GM19023 (cell line): ENCODE data around the gene GNA15.
"Not testable (repeated sequence)": the region's sequence is repeated elsewhere in the genome, so short reads cannot be mapped to it uniquely, and the experiment has no call there.

Experiments
- ATAC-seq: cut with Tn5 transposase; IDR thresholded peaks from one replicate; pipeline ENCODE4 v1.9.1; 2021; ENCODE audit warnings: mild to moderate bottlenecking, moderate library complexity; ENCODE audit not compliant: unreplicated experiment

GNA15 gene

GRCh38 chr19:3146677-3147100 lies 10.9 kb downstream of the GNA15 start:
- no peak for ATAC-seq

DNA sequence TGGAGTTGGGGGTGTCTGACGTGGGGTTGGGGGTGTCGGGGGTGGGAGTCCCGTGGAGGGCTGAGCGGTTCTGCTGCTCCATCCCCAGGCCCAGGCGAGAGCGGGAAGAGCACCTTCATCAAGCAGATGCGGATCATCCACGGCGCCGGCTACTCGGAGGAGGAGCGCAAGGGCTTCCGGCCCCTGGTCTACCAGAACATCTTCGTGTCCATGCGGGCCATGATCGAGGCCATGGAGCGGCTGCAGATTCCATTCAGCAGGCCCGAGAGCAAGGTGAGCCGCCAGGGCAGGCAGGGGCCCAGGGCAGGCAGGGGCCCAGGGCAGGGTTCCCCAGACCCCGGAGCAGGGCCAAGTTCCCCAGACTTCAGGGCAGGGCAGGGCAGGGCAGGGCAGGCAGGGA lies 12.7 kb downstream of the GNA15 start:
- no peak for ATAC-seq

GRCh38 chr19:3149089-3149488 lies 13.3 kb downstream of the GNA15 start:
- no peak for ATAC-seq

- ATAC-seq, result no peak
Observed at GRCh38 chr19:3149526-3150505, 14.0 kb downstream of the GNA15 start.

GRCh38 chr19:3150739-3151329 lies 15.0 kb downstream of the GNA15 start:
- no peak for ATAC-seq

GRCh38 chr19:3151563-3152418 lies 16.0 kb downstream of the GNA15 start:
- ATAC-seq, result no peak

DNA sequence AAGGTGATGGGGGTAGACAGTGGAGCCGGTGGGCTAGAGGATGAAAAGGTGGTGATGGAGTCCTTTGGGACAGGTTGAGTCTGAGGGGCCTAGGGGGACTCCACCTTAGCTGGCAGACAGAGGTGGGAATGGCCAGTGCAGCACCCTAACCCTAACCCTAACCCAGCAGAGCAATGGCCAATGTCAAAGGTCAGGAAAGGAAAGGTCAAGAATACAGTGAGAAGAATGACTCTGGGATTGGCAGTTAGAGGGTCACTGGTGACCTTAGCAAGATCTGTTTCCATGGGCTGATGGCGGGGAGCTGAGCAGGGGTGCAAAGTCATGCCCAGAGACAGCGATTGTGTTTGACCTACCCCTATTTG lies 16.6 kb downstream of the GNA15 start:
- ATAC-seq, result no peak

- ATAC-seq, result no peak
Observed at GRCh38 chr19:3153286-3154230, 17.7 kb downstream of the GNA15 start.

DNA sequence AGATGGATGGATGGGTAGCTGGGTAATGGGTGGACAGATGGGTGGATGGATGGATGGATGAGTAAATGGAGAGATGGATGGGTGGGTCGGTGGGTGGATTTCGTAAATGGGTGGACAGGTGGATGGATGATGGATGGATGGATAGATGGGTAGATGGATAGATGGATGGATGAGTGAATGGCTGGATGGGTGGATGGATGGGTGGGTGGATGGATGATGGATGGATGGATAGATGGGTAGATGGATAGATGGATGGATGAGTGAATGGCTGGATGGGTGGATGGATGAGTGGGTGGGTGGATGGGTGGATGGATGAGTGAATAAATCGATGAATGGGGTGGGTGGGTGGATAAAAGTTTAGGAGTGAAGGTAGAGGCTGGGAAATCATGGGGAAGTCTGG lies 18.6 kb downstream of the GNA15 start:
- not testable (repeated sequence) for ATAC-seq

DNA sequence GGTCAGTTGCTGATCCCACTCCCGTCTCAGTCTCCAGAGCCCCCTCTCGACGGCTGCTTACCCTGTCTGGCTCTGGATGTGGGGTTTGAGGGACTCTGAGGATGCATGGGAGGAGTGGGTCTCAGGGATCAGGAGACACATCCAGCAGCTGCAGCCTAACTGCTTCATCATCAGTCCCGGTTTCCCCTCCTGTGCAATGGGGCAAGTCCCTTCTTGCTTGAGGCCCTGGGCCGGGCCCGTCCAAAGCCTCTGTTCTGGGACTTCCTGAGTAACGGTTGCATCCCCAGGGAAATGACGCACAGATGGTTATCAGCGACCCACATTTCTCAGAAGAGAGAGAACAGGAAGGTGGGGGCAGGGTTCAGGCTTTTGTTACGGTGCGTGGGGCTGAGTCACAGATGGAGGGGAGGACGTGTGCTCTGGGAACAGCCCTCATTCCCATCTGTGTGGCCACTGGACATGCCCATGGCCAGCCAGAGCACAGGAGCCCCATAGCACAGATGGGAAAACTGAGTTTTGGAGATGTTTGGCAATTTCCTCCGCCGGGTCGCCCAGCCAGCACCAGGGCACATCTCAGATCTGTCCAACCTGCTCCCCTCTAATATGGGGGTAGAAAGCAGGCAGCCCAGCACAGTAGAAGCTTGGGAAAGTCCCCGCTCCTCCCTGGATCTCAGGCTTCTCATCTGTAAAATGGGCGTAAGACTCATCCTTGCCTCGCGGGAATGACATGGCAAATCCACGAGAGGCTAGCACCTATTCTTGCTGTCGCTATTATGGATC lies 19.3 kb downstream of the GNA15 start:
- peak; percentile 74 for ATAC-seq

DNA sequence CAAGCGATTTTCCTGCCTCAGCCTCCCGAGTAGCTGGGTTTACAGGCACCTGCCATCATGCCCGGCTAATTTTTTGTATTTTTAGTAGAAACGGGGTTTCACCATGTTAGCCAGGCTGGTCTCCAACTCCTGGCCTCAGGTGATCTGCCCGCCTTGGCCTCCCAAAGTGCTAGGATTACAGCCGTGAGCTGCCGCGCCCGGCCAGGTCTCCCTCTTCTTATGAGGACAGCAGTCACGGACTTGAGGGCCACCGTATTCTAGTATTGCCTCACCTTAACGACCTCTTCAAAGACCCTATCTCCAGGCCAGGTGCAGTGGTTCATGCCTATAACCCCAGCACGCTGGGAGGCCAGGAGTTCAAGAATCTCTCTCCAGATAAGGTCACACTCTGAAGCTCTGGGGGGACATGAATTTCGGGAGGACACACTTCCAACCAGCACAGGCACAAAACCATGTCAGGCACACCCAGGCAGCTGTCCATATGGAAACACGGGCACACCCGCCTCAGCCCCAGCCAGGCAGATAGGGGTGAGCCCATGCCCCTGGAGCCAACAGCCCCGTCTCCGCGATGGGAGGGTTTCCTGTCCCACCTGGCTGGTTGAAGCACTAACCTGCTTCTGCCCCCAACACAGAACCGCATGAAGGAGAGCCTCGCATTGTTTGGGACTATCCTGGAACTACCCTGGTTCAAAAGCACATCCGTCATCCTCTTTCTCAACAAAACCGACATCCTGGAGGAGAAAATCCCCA lies 21.4 kb downstream of the GNA15 start:
- ATAC-seq, result no peak

DNA sequence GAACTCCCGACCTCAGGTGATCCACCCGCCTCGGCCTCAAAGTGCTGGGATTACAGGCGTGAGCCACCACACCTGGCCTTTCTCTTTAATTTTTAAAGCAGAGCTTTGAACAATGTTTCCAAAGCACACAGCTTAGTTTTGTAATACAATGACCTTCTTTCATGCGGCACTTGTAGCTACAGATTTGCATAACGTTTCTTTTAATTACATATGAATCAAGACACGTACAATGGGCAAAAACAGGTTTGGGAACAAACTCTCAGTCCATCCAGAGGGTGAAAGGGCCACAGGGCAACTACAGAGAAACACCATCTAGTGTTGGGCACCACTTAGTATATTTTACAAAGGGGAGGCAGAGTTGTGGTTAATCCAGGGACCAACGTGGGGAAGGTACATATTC lies 23.7 kb downstream of the GNA15 start:
- no peak for ATAC-seq

DNA sequence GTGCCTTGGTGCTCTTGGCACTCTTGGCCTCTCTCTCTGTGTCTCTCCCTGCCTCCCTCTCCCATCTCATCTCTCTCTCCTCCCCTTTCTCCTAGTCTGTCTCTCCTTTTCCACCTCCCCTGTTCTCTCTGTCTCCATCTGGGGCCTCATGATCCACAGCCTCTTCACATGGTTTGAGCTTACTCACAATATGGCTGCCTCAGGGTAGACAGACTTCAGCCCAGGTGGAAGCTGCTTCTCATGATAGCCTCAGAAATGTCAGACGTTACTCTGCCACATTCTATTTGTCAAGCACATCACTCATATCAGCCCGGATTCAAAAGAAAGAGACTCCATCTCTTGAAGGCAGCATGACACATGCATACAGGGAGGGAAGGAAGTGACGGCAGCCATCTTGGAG lies 24.4 kb downstream of the GNA15 start:
- ATAC-seq, result no peak

DNA sequence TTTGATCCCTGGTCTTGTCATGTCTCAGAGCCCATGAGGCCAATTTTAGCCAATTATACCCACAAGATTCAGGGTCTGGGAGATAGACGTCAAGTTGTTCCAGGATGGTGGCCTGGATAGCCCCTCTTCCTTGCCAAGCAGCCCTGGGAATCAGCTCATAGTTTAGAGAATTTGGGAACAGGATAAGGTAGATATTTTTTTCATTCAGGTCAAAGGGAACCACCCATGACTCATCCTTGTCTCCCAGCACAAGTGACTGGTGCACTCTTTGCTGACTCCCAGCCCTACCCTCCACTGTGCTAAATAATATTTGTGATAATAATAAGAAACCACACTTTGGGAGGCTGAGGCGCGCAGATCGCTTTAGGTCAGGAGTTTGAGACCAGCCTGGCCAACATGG lies 25.6 kb downstream of the GNA15 start:
- ATAC-seq, result no peak

DNA sequence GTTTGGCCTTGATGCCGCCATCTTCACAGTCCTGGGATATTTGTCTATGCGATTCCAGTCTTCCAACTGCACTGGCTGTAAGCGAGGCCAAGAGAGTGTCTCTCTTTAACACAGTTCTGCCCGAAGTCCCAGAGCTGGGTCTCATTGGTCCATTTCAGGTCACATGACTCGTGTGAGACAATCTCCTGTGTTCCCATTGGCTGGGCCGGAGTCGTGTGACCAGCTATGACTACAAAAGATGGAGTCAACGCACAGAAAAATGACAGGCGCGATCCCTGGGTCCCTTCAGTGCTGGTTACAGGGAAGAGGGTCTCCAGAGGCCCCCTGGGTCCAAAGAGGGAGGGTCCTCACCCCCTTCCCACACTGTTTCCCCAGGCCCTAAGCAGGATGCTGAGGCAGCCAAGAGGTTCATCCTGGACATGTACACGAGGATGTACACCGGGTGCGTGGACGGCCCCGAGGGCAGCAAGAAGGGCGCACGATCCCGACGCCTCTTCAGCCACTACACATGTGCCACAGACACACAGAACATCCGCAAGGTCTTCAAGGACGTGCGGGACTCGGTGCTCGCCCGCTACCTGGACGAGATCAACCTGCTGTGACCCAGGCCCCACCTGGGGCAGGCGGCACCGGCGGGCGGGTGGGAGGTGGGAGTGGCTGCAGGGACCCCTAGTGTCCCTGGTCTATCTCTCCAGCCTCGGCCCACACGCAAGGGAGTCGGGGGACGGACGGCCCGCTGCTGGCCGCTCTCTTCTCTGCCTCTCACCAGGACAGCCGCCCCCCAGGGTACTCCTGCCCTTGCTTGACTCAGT lies 26.8 kb downstream of the GNA15 start:
- ATAC-seq, result no peak

GRCh38 chr19:3163230-3163886 lies 27.5 kb downstream of the GNA15 start:
- no peak for ATAC-seq

DNA sequence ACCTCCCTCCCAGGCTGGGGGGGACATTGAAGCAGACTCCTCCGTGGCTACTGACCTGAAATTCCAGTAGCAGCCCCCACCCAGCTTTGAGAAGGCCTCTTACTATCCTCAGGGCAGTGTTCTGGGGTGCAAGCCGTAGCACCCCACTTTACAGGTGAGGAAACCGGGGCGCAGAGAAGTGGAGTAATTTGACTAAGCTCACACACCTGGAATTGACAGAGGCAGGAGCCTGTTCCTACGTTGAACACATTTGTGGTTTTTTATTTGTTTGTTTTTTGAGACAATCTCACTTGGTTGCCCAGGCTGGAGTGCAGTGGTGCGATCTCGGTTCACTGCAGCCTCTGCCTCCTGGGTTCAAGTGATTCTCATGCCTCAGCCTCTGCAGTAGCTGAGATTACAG lies 28.1 kb downstream of the GNA15 start:
- no peak for ATAC-seq
